Karpas-422 (cell line): ENCODE results near the gene HES4. TPM values are rescaled to one million over a fixed set of nuclear protein-coding genes. Genes with fewer than 3 reads are reported as not detected.
A peak's percentile ranks its signal among the peaks of the same experiment; 100 is the strongest.
"Not testable (repeated sequence)": the region's sequence is repeated elsewhere in the genome, so short reads cannot be mapped to it uniquely, and the experiment has no call there.

Experiments
- DNase-seq: peaks from one replicate; pipeline ENCODE4 v3.0.0-alpha.2; 2015
- H2AFZ ChIP-seq: fragments of 200-600 bp; sonication (generic); 2 replicates; pipeline ENCODE4 v1.6.1; 2014; ENCODE audit warnings: antibody characterized with exemption, low read length, mixed read lengths
- H3K27ac ChIP-seq: fragments of 200-600 bp; sonication (generic); 2 replicates; pipeline ENCODE4 v1.5.1; 2014; ENCODE audit warnings: mild to moderate bottlenecking, low read length, moderate library complexity
- H3K27me3 ChIP-seq: fragments of 200-600 bp; sonication (generic); 2 replicates; pipeline ENCODE4 v1.6.1; 2014; ENCODE audit warnings: low read length, mixed read lengths
- H3K36me3 ChIP-seq: fragments of 200-600 bp; sonication (generic); 2 replicates; pipeline ENCODE4 v1.6.1; 2014; ENCODE audit warnings: low read length, mixed read lengths; ENCODE audit not compliant: insufficient read depth
- H3K4me1 ChIP-seq: fragments of 200-600 bp; sonication (generic); 2 replicates; pipeline ENCODE4 v1.6.1; 2014; ENCODE audit warnings: mild to moderate bottlenecking, low read length, mixed read lengths
- H3K4me2 ChIP-seq: fragments of 200-600 bp; sonication (generic); 2 replicates; pipeline ENCODE4 v1.6.1; 2014; ENCODE audit warnings: low read length, low read depth, mild to moderate bottlenecking; ENCODE audit not compliant: poor library complexity, severe bottlenecking
- H3K4me3 ChIP-seq: fragments of 200-600 bp; sonication (generic); 2 replicates; pipeline ENCODE4 v1.5.1; 2014; ENCODE audit warnings: mild to moderate bottlenecking, antibody characterized with exemption, low read length, mixed read lengths
- H3K79me2 ChIP-seq: fragments of 200-600 bp; sonication (generic); 2 replicates; pipeline ENCODE4 v1.6.1; 2014; ENCODE audit warnings: mild to moderate bottlenecking, low read length, mixed read lengths
- H3K9ac ChIP-seq: fragments of 200-600 bp; sonication (generic); 2 replicates; pipeline ENCODE4 v1.6.0; 2014; ENCODE audit warnings: low read length
- H3K9me2 ChIP-seq: fragments of 200-600 bp; sonication (generic), shearing (Covaris generic); replicated peaks from 2 replicates; pipeline ENCODE4 v1.6.0; 2014; ENCODE audit warnings: mild to moderate bottlenecking, low read length, moderate library complexity; ENCODE audit not compliant: insufficient read depth
- H3K9me3 ChIP-seq: fragments of 300-700, 200-600 bp; sonication (generic); 2 replicates; pipeline ENCODE4 v1.6.1; 2014; ENCODE audit warnings: low read length, mixed read lengths
- H4K20me1 ChIP-seq: fragments of 200-600 bp; sonication (generic); 2 replicates; pipeline ENCODE4 v1.6.1; 2014; ENCODE audit warnings: mild to moderate bottlenecking, antibody characterized with exemption, low read length, low read depth; ENCODE audit not compliant: insufficient read depth
- total RNA-seq: library from RNA; depleted of rRNA; stranded (reverse); fragments of >200 nt; shearing (Covaris generic); gene quantifications from 2 replicates; pipeline ENCODE4 v1.2.3, GENCODE V29; 2014; ENCODE audit warnings: low replicate concordance

The HES4 gene
- total RNA-seq, 1 experiment from 2014 or later, result not detected

- no peaks in the 10 kb centered on the region for H3K36me3 ChIP-seq
- no peak for DNase-seq
- no peaks in the 10 kb centered on the region for H4K20me1 ChIP-seq
- H2AFZ ChIP-seq, result no peak overlapping the region
- H3K9ac ChIP-seq, result no peak overlapping the region
- no peak overlapping the region for H3K27ac ChIP-seq
- peaks cover 6% of the 10 kb centered on the region for H3K4me1 ChIP-seq
- no peaks in the 10 kb centered on the region for H3K9me3 ChIP-seq
- no peaks in the 10 kb centered on the region for H3K9me2 ChIP-seq
- no peaks in the 10 kb centered on the region for H3K79me2 ChIP-seq
- no peak overlapping the region for H3K4me3 ChIP-seq
- no peak overlapping the region for H3K4me2 ChIP-seq
- no peaks in the 10 kb centered on the region for H3K27me3 ChIP-seq
Observed at GRCh38 chr1:978069-978834, 21.6 kb downstream of the HES4 start.

- not testable (repeated sequence) for H3K4me3 ChIP-seq, H3K79me2 ChIP-seq, H3K9me3 ChIP-seq, H3K27me3 ChIP-seq, H3K27ac ChIP-seq, H3K4me2 ChIP-seq, H3K9me2 ChIP-seq, H3K36me3 ChIP-seq, DNase-seq, H3K9ac ChIP-seq, H2AFZ ChIP-seq, H4K20me1 ChIP-seq, H3K4me1 ChIP-seq
Observed at GRCh38 chr1:976791-977190, 23.1 kb downstream of the HES4 start.

GRCh38 chr1:975896-976683 lies 23.8 kb downstream of the HES4 start:
- Histone ChIP-seq H3K9ac (no peak overlapping the region), H3K36me3 (no peaks in the 10 kb centered on the region), H3K27ac (no peak overlapping the region), H3K79me2 (no peaks in the 10 kb centered on the region), H3K4me2 (peak overlapping the region; percentile 45), H3K4me3 (no peak overlapping the region), H4K20me1 (no peaks in the 10 kb centered on the region), H3K9me3 (no peaks in the 10 kb centered on the region), H3K27me3 (no peaks in the 10 kb centered on the region), H2AFZ (peak overlapping the region; percentile 56; the same call in 1 of the 2 replicates), H3K4me1 (peaks cover 6% of the 10 kb centered on the region), H3K9me2 (no peaks in the 10 kb centered on the region)
- peak; percentile 91 for DNase-seq

GRCh38 chr1:975365-975764 lies 24.5 kb downstream of the HES4 start:
- H3K9me2 ChIP-seq, result no peaks in the 10 kb centered on the region

DNA sequence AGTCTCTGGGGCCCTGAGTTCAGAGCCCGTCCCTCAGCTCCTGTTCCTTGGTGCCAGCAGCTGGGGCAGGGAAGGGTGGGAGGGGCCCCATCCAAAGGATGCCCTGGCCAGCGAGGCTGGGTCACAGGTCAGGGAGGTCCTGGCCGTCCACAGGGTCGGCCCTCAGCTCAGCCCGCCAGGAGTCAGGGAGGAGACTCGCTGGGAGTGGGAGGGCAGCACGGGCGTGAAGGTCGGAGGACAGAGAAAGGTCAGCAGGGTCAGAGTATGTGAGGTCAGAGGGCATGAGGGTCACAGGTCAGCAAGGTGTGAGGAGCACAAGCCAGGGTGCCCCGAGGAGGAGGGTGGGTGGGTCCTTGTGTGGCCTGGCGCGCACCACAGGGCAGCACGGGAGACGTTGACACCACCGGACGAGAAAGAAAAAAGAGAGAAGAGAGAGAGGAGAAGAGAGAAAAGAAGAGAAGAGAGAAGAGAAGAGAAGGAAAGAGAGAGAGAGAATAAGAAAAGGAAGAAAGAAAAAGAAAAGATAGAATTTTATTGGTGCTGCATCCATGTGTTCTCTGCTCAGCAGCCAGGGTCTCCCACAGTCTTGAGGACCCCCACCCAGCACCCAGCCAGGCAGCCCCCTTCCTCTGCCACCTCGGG lies 25.1 kb downstream of the HES4 start:
- H3K27ac ChIP-seq, result no peak overlapping the region
- H3K27me3 ChIP-seq, result no peaks in the 10 kb centered on the region
- no peak overlapping the region for H3K4me3 ChIP-seq
- no peaks in the 10 kb centered on the region for H3K9me2 ChIP-seq
- H3K9ac ChIP-seq, result no peak overlapping the region
- no peak for DNase-seq
- H3K36me3 ChIP-seq, result no peaks in the 10 kb centered on the region
- H3K9me3 ChIP-seq, result no peaks in the 10 kb centered on the region
- H4K20me1 ChIP-seq, result no peaks in the 10 kb centered on the region
- peaks cover 6% of the 10 kb centered on the region for H3K4me1 ChIP-seq
- H2AFZ ChIP-seq, result no peak overlapping the region
- no peaks in the 10 kb centered on the region for H3K79me2 ChIP-seq
- no peak overlapping the region for H3K4me2 ChIP-seq

More at GRCh38 chr1:975365-975764, 24.5 kb downstream of the HES4 start:
- Histone ChIP-seq H3K9me3 (no peaks in the 10 kb centered on the region), H3K79me2 (no peaks in the 10 kb centered on the region), H3K4me3 (no peak overlapping the region), H3K4me1 (peaks cover 6% of the 10 kb centered on the region), H3K27me3 (no peaks in the 10 kb centered on the region), H3K9ac (no peak overlapping the region), H4K20me1 (no peaks in the 10 kb centered on the region), H3K27ac (no peak overlapping the region), H3K4me2 (no peak overlapping the region), H2AFZ (no peak overlapping the region), H3K36me3 (no peaks in the 10 kb centered on the region)
- DNase-seq, result no peak

DNA sequence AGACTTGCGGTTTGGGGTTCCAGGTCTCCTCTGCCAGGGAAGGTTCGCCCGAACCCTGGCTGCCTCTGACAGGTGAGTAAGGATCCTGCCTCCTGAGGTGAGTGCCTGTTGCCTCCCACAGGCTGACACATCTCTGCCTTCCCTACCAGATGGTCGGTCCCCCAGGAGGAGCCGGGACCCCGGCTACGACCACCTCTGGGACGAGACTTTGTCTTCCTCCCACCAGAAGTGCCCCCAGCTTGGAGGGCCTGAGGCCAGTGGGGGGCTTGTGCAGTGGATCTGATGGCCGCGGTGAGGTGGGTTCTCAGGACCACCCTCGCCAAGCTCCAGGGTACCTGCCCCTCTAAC lies 25.6 kb downstream of the HES4 start:
- Histone ChIP-seq H4K20me1 (no peaks in the 10 kb centered on the region), H3K27me3 (no peaks in the 10 kb centered on the region)

DNA sequence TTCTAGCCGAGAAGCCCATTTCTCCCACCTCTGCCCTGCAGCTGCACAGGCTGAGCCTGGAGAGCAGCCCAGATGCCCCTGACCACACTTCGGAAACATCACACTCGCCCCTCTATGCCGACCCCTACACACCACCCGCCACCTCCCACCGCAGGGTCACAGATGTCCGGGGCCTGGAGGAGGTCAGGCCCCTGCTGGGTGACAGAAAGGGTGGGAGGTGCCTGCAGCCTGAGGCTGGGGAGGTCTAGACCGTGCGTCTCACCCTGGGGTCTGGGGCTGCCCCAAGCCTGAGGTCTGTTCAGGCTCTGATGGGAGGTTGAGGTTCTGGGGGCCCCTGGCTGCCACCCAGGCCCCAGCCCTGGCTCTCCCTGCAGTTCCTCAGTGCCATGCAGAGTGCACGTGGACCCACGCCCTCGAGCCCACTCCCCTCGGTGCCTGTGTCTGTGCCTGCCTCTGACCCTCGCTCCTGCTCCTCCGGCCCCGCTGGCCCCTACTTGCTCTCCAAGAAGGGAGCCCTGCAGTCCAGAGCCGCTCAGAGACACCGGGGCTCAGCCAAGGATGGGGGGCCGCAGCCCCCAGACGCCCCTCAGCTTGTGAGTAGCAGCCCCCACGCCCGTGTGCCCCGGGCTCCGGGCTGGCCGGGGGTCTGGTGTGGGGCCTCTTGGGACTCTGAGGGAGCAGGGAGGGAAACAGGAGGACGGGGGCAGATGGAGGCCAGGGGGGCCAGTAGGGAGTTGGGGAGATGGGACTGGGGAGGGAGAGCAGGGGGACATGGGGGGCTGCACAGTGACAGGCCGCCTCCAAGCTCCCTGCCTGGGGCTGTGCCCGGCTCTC lies 26.2 kb downstream of the HES4 start:
- Histone ChIP-seq H3K4me1 (peaks cover 6% of the 10 kb centered on the region), H4K20me1 (no peaks in the 10 kb centered on the region), H3K4me3 (no peak overlapping the region), H3K9ac (no peak overlapping the region), H3K4me2 (no peak overlapping the region), H2AFZ (no peak overlapping the region), H3K79me2 (no peaks in the 10 kb centered on the region), H3K9me3 (no peaks in the 10 kb centered on the region), H3K36me3 (no peaks in the 10 kb centered on the region), H3K9me2 (no peaks in the 10 kb centered on the region), H3K27me3 (no peaks in the 10 kb centered on the region), H3K27ac (no peak overlapping the region)
- DNase-seq, result no peak

More for the DNA sequence above, 25.6 kb downstream of the HES4 start:
- H3K36me3 ChIP-seq, result no peaks in the 10 kb centered on the region
- no peak overlapping the region for H2AFZ ChIP-seq
- no peak overlapping the region for H3K4me2 ChIP-seq
- H3K79me2 ChIP-seq, result no peaks in the 10 kb centered on the region
- no peak for DNase-seq
- no peak overlapping the region for H3K27ac ChIP-seq
- H3K9me2 ChIP-seq, result no peaks in the 10 kb centered on the region
- no peak overlapping the region for H3K9ac ChIP-seq
- H3K4me3 ChIP-seq, result no peak overlapping the region
- H3K4me1 ChIP-seq, result peaks cover 6% of the 10 kb centered on the region
- no peaks in the 10 kb centered on the region for H3K9me3 ChIP-seq
